Measurements from ENCODE around the gene MT1H. TPM values are rescaled to one million over a fixed set of nuclear protein-coding genes. Genes with fewer than 3 reads are reported as not detected.

The MT1H gene
- total and polyA plus RNA-seq, 9 of the 15 experiments (the other 6 are each of a cell fraction or from before 2014, with no cell fraction given), result 0.13 to 0.37 TPM; not detected in 7

DNA sequence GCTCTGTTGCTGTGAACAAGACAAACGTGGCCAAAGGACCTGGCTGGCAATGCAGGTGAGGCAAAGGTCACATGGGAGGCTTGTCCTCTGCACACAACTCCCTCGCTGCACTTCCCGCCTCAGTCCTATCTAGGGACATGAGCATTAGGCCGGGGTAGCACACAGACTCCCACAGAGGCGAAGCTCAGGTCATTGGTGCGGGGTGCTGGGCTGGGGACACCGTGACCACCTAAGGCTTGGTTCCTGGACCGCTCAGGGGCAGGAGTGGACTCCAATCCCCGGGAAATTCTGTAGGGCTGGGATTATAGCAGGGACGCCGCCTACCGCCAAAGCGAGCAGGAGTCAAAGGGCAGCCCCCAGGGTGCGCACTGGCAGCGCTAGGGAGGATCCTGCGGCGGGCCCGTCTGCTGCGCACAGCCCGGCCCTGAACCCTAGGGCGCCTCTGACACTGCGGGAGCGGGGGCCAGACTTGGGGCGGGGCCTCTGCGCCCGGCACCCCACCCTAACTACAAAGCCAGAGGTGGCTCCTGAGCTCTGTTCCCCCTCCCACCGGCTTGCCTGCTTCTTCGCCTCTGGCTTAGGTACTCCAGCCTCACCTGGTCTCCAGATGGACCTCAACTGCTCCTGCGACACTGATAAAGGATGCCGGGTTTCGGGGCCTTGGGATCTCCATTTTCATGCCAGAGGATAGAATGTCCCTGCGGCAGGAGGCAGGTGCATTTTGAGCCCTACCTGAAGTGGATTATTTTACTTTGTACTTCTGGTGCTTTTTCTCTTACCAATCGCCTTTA, 21.8 kb upstream of the MT1H start:
- CTCF ChIA-PET (ENCODE audit: low intra/inter-chr PET ratio), result interaction anchor here (1.0 kb wide), 1 partner anchor 55 kb away, joined by 3 read pairs; no protein-coding TSS in a partner anchor
- Histone ChIP-seq H3K4me3 (no peak overlapping the region), H3K27ac (ENCODE audit: extremely low read depth, low read depth, low read length) (no peak overlapping the region), H3K9me1 (ENCODE audit: control insufficient read depth, insufficient read depth, low read length) (no peaks in the 10 kb centered on the region), H3K79me2 (ENCODE audit: control insufficient read depth, insufficient read depth, low read length) (no peaks in the 10 kb centered on the region), H3K9ac (ENCODE audit: insufficient read depth in 1 of 2, low read depth in 2 of 2, low read length in 2 of 2) (no peak overlapping the region), H4K20me1 (replicated peaks; ENCODE audit: control insufficient read depth, insufficient read depth, low read length) (no peaks in the 10 kb centered on the region; the same call in 1 of the 2 replicates), H3K9me3 (replicated peaks; ENCODE audit: control insufficient read depth, insufficient read depth, low read depth, low read length) (no peaks in the 10 kb centered on the region), H3K27me3 (ENCODE audit: control insufficient read depth in 2 of 2, insufficient read depth in 2 of 2, low read length in 2 of 2) (peaks cover 31 to 68% of the 10 kb centered on the region in 2 experiments), H3K36me3 (ENCODE audit: control insufficient read depth, insufficient read depth, low read length) (no peaks in the 10 kb centered on the region), H3K4me1 (replicated peaks in 1 of 2; ENCODE audit: control insufficient read depth in 2 of 2, insufficient read depth in 2 of 2, low read length in 2 of 2) (peaks cover 1 to 13% of the 10 kb centered on the region in 2 experiments; a peak in 3 of 5 replicates), H3K4me2 (ENCODE audit: insufficient read depth, low read length) (no peak overlapping the region), H2AFZ (ENCODE audit: low read depth, low read length) (no peak overlapping the region)
- WGBS (ENCODE audit: insufficient coverage, low coverage, missing lambda C conversion rate), result 3% methylated on average over 33 of the region's 33 CpGs
- ATAC-seq (peak; percentile 58), DNase-seq (ENCODE audit: extremely low read depth in 1 of 4, low spot score in 3 of 4) (peak in 2 of 4 experiments; percentile 23 to 37), FAIRE-seq (no peak)
- POLR2A ChIA-PET, result interaction anchor here (1.4 kb wide), 1 partner anchor 20 kb away, joined by 4 read pairs; the partner anchor contains the start of gene MT1G
- TF ChIP-seq, protein P1, sequence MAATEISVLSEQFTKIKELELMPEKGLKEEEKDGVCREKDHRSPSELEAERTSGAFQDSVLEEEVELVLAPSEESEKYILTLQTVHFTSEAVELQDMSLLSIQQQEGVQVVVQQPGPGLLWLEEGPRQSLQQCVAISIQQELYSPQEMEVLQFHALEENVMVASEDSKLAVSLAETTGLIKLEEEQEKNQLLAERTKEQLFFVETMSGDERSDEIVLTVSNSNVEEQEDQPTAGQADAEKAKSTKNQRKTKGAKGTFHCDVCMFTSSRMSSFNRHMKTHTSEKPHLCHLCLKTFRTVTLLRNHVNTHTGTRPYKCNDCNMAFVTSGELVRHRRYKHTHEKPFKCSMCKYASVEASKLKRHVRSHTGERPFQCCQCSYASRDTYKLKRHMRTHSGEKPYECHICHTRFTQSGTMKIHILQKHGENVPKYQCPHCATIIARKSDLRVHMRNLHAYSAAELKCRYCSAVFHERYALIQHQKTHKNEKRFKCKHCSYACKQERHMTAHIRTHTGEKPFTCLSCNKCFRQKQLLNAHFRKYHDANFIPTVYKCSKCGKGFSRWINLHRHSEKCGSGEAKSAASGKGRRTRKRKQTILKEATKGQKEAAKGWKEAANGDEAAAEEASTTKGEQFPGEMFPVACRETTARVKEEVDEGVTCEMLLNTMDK (IDR thresholded peaks at IDR 0.05; ENCODE audit: borderline replicate concordance, insufficient read depth, low read depth, low read length, poor library complexity, severe bottlenecking), result no peak
- TF ChIP-seq MYBL2 (IDR thresholded peaks at IDR 0.05; ENCODE audit: low read depth) (no peak), MYBL2 (CRISPR knock-in tag; IDR thresholded peaks at IDR 0.05; ENCODE audit: borderline replicate concordance) (no peak), SMAD1 (IDR thresholded peaks at IDR 0.05; ENCODE audit: low read depth, low read length, partially characterized antibody) (no peak), YBX1 (IDR thresholded peaks at IDR 0.05) (no peak)
- TF ChIP-seq, protein P2, sequence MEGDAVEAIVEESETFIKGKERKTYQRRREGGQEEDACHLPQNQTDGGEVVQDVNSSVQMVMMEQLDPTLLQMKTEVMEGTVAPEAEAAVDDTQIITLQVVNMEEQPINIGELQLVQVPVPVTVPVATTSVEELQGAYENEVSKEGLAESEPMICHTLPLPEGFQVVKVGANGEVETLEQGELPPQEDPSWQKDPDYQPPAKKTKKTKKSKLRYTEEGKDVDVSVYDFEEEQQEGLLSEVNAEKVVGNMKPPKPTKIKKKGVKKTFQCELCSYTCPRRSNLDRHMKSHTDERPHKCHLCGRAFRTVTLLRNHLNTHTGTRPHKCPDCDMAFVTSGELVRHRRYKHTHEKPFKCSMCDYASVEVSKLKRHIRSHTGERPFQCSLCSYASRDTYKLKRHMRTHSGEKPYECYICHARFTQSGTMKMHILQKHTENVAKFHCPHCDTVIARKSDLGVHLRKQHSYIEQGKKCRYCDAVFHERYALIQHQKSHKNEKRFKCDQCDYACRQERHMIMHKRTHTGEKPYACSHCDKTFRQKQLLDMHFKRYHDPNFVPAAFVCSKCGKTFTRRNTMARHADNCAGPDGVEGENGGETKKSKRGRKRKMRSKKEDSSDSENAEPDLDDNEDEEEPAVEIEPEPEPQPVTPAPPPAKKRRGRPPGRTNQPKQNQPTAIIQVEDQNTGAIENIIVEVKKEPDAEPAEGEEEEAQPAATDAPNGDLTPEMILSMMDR (IDR thresholded peaks at IDR 0.05 in 2 of 3, conservative IDR thresholded peaks at IDR 0.05 in 1 of 3; ENCODE audit: insufficient read depth in 2 of 3, low read depth in 1 of 3, low read length in 3 of 3), result peak in 2 of 3 experiments; percentile 11 to 38; a peak in 2 of 6 replicates
- intact Hi-C loops (cut with micrococcal nuclease), result no loop called here
- in situ Hi-C loops (cut with MboI), result no loop called here
- BruUV-seq (replicated peaks), result no TSS peak

Data from K562 (cell line).